HepG2 (cell line): Measurements from ENCODE around the gene ABAT. TPM values are rescaled to one million over a fixed set of nuclear protein-coding genes. Genes with fewer than 3 reads are reported as not detected.

Experiments
- ATF6 ChIP-seq: sonication (generic); formaldehyde crosslinking; conservative IDR thresholded peaks from 2 replicates; pipeline ENCODE4 v1.4.0; 2020; ENCODE audit warnings: missing genetic modification reagents
- HMGXB3 ChIP-seq: sonication (generic); formaldehyde crosslinking; IDR thresholded peaks from 2 replicates; pipeline ENCODE4 v1.4.0; 2020; ENCODE audit warnings: missing genetic modification reagents, borderline replicate concordance
- HOXA7 ChIP-seq: sonication (generic); formaldehyde crosslinking; IDR thresholded peaks from 2 replicates; pipeline ENCODE4 v1.8.1; 2022; ENCODE audit warnings: mild to moderate bottlenecking, missing genetic modification reagents, moderate library complexity
- MTF2 ChIP-seq: sonication (generic); formaldehyde crosslinking; IDR thresholded peaks from 2 replicates; pipeline ENCODE4 v1.5.0; 2020; ENCODE audit warnings: missing genetic modification reagents, borderline replicate concordance
- NCOA2 ChIP-seq: sonication (generic); formaldehyde crosslinking; IDR thresholded peaks from 2 replicates; pipeline ENCODE4 v1.8.0; 2022; ENCODE audit warnings: inconsistent platforms
- NR2C2 ChIP-seq: sonication (generic); formaldehyde crosslinking; IDR thresholded peaks from 2 replicates; pipeline ENCODE4 v1.4.0; 2020; ENCODE audit warnings: missing genetic modification reagents, mild to moderate bottlenecking, moderate library complexity, borderline replicate concordance
- PLRG1 ChIP-seq: fragments of 450-650 bp; conservative IDR thresholded peaks from 2 replicates; pipeline ENCODE4 v1.6.1; 2016
- ZNF230 ChIP-seq: sonication (generic); formaldehyde crosslinking; IDR thresholded peaks from 2 replicates; pipeline ENCODE4 v1.4.0; 2020; ENCODE audit warnings: mild to moderate bottlenecking, missing genetic modification reagents
- ZNF263 ChIP-seq: sonication (generic); formaldehyde crosslinking; IDR thresholded peaks from 2 replicates; pipeline ENCODE4 v1.4.0; 2020; ENCODE audit warnings: missing genetic modification reagents
- ZNF281 ChIP-seq: sonication (generic); formaldehyde crosslinking; IDR thresholded peaks from 2 replicates; pipeline ENCODE4 v1.4.0; 2020; ENCODE audit warnings: missing genetic modification reagents, borderline replicate concordance
- ZNF558 ChIP-seq: sonication (generic); formaldehyde crosslinking; IDR thresholded peaks from 2 replicates; pipeline ENCODE4 v1.9.0; 2022; ENCODE audit warnings: mild to moderate bottlenecking, missing genetic modification reagents, borderline replicate concordance
- ZNF609 ChIP-seq: sonication (generic); formaldehyde crosslinking; IDR thresholded peaks from 2 replicates; pipeline ENCODE4 v1.4.0; 2020; ENCODE audit warnings: mild to moderate bottlenecking, missing genetic modification reagents, borderline replicate concordance
- ZNF737 ChIP-seq: sonication (generic); formaldehyde crosslinking; IDR thresholded peaks from 2 replicates; pipeline ENCODE4 v1.5.0; 2020; ENCODE audit warnings: missing genetic modification reagents, mild to moderate bottlenecking, borderline replicate concordance
- ZNF777 ChIP-seq: sonication (generic); formaldehyde crosslinking; IDR thresholded peaks from 2 replicates; pipeline ENCODE4 v1.4.0; 2020; ENCODE audit warnings: missing genetic modification reagents
- polyA plus RNA-seq, 8 experiments: library from polyadenylated mRNA; depleted of rRNA in 3 of 8; stranded (reverse) in 7 of 8; unstranded in 1 of 8; fragments of >200 nt; fragmentation: Illumina TruSeq in 4 of 8; extraction: Trizol in 4 of 8; gene quantifications; 2 replicates each; pipeline versions ENCODE4 v1.2.1 to v1.2.3, GENCODE V29; 2011 to 2016; ENCODE audit warnings: low read depth in 4 of 8, missing spikeins in 1 of 8, mixed read lengths in 1 of 8; ENCODE audit not compliant: insufficient read depth in 1 of 8
- total RNA-seq, 5 experiments: library from RNA; depleted of rRNA; stranded (reverse); fragments of >200 nt; fragmentation: Illumina TruSeq; extraction: Trizol; gene quantifications; 2 replicates each; pipeline ENCODE4 v1.2.3, GENCODE V29; 2016; ENCODE audit warnings: low read depth in 1 of 5

Gene ABAT
- total and polyA plus RNA-seq, 2 of the 13 experiments (the other 11 are each of a cell fraction or from before 2014, with no cell fraction given), result 47.6 to 97.3 TPM

GRCh38 chr16:8740775-8741355 lies 66.4 kb downstream of the ABAT start (continued):
- TF ChIP-seq ZNF609 (peak; percentile 96), ZNF281 (CRISPR knock-in tag) (peak; percentile 65; the same call in 1 of the 2 replicates), ATF6 (CRISPR knock-in tag) (no peak), ZNF777 (CRISPR knock-in tag) (no peak), PLRG1 (no peak), NCOA2 (CRISPR knock-in tag) (peak; percentile 94), ZNF558 (CRISPR knock-in tag) (no peak), NR2C2 (CRISPR knock-in tag) (no peak), ZNF737 (CRISPR knock-in tag) (no peak), HOXA7 (CRISPR knock-in tag) (no peak), HMGXB3 (peak; percentile 78), ZNF263 (CRISPR knock-in tag) (no peak), ZNF230 (CRISPR knock-in tag) (peak; percentile 92), MTF2 (CRISPR knock-in tag) (no peak)
